GM18858 (cell line): Measurements from ENCODE around the gene RTN4RL1.

Source experiments
- ATAC-seq: cut with Tn5 transposase; IDR thresholded peaks from one replicate; pipeline ENCODE4 v1.9.1; 2021; ENCODE audit not compliant: unreplicated experiment

Gene RTN4RL1

DNA sequence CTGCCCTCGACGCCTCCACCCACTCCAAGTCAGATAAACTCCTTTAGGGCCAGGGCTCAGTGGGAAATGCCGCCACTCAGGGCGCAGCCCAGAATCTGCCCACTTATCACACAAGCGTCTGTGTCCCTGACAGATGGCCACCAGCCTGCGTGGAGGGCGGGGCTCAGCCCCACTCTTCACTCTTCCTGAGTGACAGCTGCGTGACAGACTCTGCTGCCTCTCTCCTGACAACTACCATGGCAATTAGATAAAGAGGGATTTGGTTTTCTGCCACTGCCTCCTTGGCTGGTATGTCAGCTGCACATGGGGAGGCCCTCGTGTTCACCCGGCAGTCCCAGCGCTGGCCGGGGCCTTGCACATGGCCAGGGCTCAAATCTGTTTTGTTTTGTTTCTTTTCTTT lies 96.2 kb downstream of the RTN4RL1 start:
- ATAC-seq = no peak

GRCh38 chr17:1920948-1921351 lies 104.2 kb downstream of the RTN4RL1 start:
- no peak for ATAC-seq

- no peak for ATAC-seq
These were observed 105.9 kb downstream of the RTN4RL1 start for GRCh38 chr17:1919201-1919600.

GRCh38 chr17:1918346-1919162 lies 106.6 kb downstream of the RTN4RL1 start:
- no peak for ATAC-seq

DNA sequence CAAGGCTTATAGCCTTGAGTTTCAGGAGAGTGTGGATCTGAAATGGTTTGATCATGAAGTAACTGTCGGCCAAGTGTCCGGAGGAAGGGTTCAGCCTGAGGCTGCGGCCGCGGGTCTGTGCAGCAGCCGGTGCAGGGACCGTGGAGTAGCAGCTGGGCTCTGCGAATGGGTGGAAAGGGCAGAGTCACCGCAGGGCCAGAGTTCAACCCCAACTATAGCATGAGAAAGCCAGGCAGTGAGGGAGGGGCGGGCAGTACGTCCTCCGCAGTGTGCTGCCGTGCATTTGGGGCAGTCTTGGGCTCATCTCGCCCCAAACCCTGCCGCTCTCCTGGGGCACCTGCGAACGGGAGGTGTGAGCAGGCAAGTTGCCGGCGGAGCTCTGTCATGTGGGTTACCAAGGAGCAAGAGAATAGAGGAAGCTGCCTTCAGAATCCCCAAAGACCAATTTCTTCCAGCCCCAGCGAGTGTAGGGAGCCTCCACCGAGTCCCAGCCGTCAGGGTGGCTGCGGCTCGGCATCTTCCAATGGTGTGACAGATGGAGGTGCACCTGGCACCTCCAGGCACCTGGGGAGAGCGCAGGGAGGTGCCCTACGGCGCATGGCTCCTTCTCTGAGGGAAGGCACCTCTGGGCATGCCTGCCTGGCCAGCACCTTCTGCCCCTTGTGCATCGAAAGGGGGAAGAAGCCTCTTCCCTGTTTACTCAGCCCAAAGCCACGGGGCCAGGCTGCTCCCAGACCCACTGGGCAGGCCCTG lies 108.0 kb downstream of the RTN4RL1 start:
- ATAC-seq = no peak

DNA sequence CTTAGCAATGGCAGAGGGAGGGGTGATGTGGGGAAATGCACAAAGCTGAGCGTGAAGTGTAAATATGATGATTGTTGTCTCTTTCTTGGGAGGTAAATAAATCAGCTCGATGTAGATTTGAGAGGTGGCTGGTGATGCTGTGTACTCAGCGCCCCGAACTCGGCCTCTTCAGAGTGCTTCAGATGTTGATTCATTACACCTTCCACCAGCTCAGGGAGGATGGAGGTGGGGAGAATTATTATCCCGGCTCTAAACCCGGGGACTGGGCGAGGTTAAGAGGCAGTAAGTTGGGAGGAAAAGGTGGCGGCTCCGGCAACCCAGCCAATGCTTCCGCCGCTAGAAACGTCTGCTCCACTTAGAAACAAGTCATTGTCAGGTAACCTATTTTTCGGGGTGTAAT lies 108.8 kb downstream of the RTN4RL1 start:
- no peak for ATAC-seq

GRCh38 chr17:1915889-1916288 lies 109.2 kb downstream of the RTN4RL1 start:
- ATAC-seq = no peak

GRCh38 chr17:1914661-1915083 lies 110.5 kb downstream of the RTN4RL1 start:
- ATAC-seq = no peak

- no peak for ATAC-seq
These were observed 111.4 kb downstream of the RTN4RL1 start for GRCh38 chr17:1913702-1914101.

DNA sequence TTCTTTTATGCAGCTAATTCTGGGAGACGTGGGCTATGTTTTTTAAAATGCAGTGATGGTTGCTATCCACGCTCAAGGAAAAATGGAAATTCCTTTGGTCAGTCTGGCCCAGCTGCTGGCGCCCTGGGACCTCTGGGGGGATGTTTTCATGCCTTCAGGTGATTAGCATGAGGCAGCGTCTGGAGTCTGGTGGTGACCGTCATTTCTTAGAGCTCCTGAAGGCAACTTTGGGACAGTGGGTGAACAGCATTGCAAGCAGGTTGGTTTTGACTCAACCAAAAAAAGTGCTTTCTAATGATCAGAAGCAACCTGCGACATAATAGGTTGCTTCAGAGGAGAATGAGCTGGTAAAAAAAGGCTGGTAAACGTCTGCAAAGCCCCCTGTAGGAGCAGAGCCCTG lies 113.0 kb downstream of the RTN4RL1 start:
- ATAC-seq = no peak

DNA sequence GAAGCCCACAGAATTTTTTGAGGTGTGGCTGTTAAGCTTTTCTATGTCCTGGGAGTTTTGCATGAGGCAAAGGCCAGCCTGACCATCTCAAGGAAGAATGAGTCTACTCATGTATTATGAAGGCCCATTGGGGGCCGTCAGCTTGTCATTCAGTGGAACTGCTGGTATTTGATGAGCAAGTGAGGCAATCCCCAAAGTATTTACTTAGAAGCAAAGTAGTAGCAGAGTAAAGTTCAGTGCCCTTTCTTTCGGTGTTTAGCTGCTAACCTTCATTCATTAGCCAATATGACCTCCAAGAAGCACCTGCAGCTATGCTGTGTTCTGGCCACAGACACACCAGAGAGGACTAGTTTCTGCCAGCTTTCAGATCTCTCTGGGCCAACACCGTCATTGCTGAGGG lies 115.1 kb downstream of the RTN4RL1 start:
- no peak for ATAC-seq

GRCh38 chr17:1908699-1909309 lies 116.3 kb downstream of the RTN4RL1 start:
- ATAC-seq = no peak

GRCh38 chr17:1907909-1908698 lies 117.0 kb downstream of the RTN4RL1 start:
- ATAC-seq = no peak

GRCh38 chr17:1907216-1907631 lies 117.9 kb downstream of the RTN4RL1 start:
- no peak for ATAC-seq

DNA sequence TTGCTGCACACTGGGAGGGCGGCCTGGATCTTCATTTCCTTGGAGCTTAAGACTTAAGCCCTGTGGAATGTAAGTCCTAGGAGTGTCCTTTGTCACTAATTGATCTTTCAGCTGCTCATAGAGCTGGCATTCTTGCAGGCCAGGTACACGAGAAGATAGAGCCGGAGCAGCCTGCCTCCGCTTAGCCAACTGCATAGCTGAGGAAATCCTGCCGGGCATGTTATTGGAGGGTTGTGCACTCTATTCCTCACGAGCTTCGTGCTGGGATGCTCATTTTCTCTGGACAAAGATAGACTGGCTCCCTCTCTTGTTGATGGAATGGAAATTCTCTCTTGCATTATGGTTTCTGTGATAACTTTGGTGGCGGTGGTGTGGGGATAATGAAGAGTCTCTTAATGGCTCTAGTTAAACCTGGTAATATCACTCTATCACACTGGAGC lies 118.5 kb downstream of the RTN4RL1 start:
- ATAC-seq = no peak

GRCh38 chr17:1905190-1905913 lies 119.8 kb downstream of the RTN4RL1 start:
- ATAC-seq = no peak

DNA sequence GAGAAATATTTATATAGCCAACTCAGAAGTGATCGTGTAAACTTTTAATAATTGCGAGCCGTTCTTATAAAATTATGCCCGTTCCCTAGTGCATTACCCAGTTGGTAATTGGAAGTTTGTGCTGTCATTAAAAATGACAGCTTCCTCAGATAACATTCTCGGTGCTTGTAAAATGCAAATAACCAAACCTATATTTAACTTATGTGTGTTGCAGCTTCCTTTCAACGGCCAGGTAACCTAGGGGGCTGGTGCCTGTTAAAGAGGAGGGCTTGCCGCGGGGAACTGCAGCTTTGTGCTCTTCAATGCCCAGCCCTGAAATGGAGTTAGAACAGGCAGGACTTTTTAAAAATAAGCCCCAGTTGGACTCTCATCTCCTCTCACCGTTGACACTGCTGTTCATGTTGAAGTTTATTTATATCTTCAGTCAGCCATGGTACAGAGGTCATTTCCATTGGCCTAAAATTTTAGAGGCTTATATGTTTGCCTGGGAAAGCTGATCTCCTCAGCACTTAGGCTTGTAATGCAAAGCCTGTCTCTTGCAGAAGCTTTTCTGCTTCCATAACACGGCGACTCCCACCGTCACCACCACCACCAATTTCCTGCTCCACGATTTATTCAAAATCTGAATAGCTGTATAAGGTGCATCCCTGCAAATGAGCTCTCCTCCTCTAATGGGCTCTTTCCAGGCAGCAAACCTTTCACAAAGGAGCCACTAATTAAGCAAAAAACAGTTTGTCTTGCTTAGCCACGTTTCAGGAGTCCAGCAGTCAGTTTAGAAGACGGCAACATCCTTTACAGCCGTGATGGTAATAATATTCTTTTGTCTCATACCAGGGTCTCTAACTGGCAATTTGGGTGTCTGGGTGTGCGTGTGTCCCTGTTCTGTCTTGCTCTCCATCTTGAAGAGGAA lies 120.6 kb downstream of the RTN4RL1 start:
- no peak for ATAC-seq

- no peak for ATAC-seq
These were observed 125.6 kb downstream of the RTN4RL1 start for GRCh38 chr17:1899403-1900000.

GRCh38 chr17:1898872-1899271 lies 126.3 kb downstream of the RTN4RL1 start:
- ATAC-seq = no peak
